ENCODE data around the gene SH3RF2.

Gene SH3RF2

DNA sequence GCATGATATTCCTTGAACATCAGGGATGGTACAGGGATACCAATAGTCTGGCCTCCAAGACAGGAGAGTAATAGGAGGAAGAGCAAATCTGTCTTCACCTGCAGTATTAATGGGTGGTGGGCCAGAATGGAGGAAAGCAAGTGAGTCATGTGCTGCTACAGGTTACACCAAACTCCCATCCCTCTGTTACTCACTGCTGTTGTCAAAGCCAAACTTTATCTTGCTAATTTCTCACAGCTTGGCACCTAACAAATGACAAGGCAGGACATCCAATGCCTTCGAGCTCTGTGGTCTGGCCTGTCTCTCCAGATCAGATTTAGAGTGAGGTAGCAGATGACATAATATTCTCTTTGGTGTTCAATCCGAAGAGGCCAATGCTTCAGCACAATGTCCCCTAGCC lies 142.2 kb downstream of the SH3RF2 start:
- ATAC-seq (ENCODE audit: insufficient read depth, low read depth) (no peak), DNase-seq (no peak)
- no peaks in the 10 kb centered on the region for H4K20me1 ChIP-seq (ENCODE audit: insufficient read depth, low read length)
- no peaks in the 10 kb centered on the region for H3K4me1 ChIP-seq (ENCODE audit: insufficient read depth, low read length)
- no peak overlapping the region for H2AFZ ChIP-seq (ENCODE audit: low read depth, low read length)
- H3K9me3 ChIP-seq (ENCODE audit: insufficient read depth, low read length, severe bottlenecking) = no peaks in the 10 kb centered on the region
- H3K27ac ChIP-seq (ENCODE audit: low read length) = no peak overlapping the region
- H3K4me3 ChIP-seq (ENCODE audit: low read depth in 1 of 2, low read length in 2 of 2) = no peak overlapping the region
- no peak overlapping the region for H3K4me2 ChIP-seq (ENCODE audit: insufficient read depth, low read length)
- no peaks in the 10 kb centered on the region for H3K36me3 ChIP-seq (ENCODE audit: insufficient read depth, low read length)
- TF ChIP-seq EZH2 (IDR thresholded peaks at IDR 0.05; ENCODE audit: borderline replicate concordance, low read depth, low read length, severe bottlenecking) = no peak
- TF ChIP-seq, protein P1, sequence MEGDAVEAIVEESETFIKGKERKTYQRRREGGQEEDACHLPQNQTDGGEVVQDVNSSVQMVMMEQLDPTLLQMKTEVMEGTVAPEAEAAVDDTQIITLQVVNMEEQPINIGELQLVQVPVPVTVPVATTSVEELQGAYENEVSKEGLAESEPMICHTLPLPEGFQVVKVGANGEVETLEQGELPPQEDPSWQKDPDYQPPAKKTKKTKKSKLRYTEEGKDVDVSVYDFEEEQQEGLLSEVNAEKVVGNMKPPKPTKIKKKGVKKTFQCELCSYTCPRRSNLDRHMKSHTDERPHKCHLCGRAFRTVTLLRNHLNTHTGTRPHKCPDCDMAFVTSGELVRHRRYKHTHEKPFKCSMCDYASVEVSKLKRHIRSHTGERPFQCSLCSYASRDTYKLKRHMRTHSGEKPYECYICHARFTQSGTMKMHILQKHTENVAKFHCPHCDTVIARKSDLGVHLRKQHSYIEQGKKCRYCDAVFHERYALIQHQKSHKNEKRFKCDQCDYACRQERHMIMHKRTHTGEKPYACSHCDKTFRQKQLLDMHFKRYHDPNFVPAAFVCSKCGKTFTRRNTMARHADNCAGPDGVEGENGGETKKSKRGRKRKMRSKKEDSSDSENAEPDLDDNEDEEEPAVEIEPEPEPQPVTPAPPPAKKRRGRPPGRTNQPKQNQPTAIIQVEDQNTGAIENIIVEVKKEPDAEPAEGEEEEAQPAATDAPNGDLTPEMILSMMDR (IDR thresholded peaks at IDR 0.05; ENCODE audit: borderline replicate concordance, extremely low read depth, low read length, poor library complexity, severe bottlenecking) = no peak
- no peak overlapping the region for H3K9ac ChIP-seq (ENCODE audit: low read depth, low read length)
- H3K27me3 ChIP-seq (ENCODE audit: insufficient read depth, low read length, poor library complexity) = peaks cover 24% of the 10 kb centered on the region
- H3K79me2 ChIP-seq (ENCODE audit: insufficient read depth, low read length) = no peaks in the 10 kb centered on the region

DNA sequence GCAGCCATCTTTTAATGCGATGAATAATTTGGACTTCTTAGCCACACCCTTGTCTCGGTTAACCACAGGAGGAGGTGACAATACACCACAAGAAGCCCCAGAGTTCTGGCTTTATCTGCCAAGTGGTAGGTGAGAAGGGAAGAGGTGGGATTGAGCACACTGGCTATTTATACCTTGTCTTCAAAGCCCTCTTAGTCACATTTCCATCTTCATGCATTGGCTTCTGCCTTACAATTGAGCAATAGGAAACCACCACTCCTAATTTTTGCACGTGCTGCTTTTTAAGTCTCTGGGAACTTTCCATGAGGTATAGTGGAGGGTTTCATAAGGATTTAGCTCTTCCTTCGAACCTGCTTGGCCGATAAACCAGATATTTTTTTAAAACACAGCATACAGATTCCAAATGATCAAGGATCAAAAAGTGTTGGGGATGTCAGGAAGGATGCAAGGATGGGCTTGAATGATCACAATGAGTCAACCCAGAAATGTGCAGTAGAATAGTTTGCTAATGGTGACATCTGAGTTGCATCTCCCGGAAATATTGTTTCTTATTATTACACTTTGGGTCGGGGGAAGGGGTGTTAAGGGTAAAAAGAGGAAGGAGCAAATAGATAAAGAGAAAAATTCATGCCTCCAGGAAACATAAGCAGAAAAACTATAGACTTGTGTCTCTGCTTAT lies 143.5 kb downstream of the SH3RF2 start:
- H3K4me1 ChIP-seq (ENCODE audit: insufficient read depth, low read length) = no peaks in the 10 kb centered on the region
- H3K9me3 ChIP-seq (ENCODE audit: insufficient read depth, low read length, severe bottlenecking) = no peaks in the 10 kb centered on the region
- DNase-seq (peak; percentile 16), ATAC-seq (ENCODE audit: insufficient read depth, low read depth) (peak; percentile 85)
- peaks cover 24% of the 10 kb centered on the region for H3K27me3 ChIP-seq (ENCODE audit: insufficient read depth, low read length, poor library complexity)
- no peaks in the 10 kb centered on the region for H4K20me1 ChIP-seq (ENCODE audit: insufficient read depth, low read length)
- H3K79me2 ChIP-seq (ENCODE audit: insufficient read depth, low read length) = no peaks in the 10 kb centered on the region
- H3K27ac ChIP-seq (ENCODE audit: low read length) = no peak overlapping the region
- H3K36me3 ChIP-seq (ENCODE audit: insufficient read depth, low read length) = no peaks in the 10 kb centered on the region
- TF ChIP-seq, protein P1 (IDR thresholded peaks at IDR 0.05; ENCODE audit: borderline replicate concordance, extremely low read depth, low read length, poor library complexity, severe bottlenecking) = no peak
- TF ChIP-seq EZH2 (IDR thresholded peaks at IDR 0.05; ENCODE audit: borderline replicate concordance, low read depth, low read length, severe bottlenecking) = no peak
- H3K4me3 ChIP-seq (ENCODE audit: low read depth in 1 of 2, low read length in 2 of 2) = no peak overlapping the region
- no peak overlapping the region for H3K4me2 ChIP-seq (ENCODE audit: insufficient read depth, low read length)
- H3K9ac ChIP-seq (ENCODE audit: low read depth, low read length) = no peak overlapping the region
- no peak overlapping the region for H2AFZ ChIP-seq (ENCODE audit: low read depth, low read length)

DNA sequence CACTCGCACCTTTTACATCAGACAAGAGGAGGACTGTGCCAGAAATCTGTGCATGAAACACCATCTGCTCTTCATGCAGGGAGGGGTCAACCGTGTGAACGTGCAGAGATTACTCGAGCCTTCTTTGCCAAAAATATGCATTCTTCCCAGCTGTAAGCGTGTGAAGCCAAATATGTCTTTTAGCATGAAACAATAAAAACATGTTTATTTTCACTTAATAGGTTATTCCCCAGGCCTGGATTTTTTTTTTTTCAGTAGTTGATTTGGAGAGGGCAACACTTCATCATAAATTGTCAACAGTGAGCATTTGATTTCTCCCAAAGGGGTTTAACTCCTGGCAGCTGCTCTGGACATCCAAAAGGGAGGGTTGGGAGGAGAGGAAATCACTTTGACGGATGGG lies 145.2 kb downstream of the SH3RF2 start:
- Histone ChIP-seq H3K4me3 (ENCODE audit: low read depth in 1 of 2, low read length in 2 of 2) (no peak overlapping the region), H3K79me2 (ENCODE audit: insufficient read depth, low read length) (no peaks in the 10 kb centered on the region), H3K4me1 (ENCODE audit: insufficient read depth, low read length) (no peaks in the 10 kb centered on the region), H4K20me1 (ENCODE audit: insufficient read depth, low read length) (no peaks in the 10 kb centered on the region), H3K4me2 (ENCODE audit: insufficient read depth, low read length) (no peak overlapping the region), H3K27ac (ENCODE audit: low read length) (no peak overlapping the region), H3K36me3 (ENCODE audit: insufficient read depth, low read length) (no peaks in the 10 kb centered on the region), H3K9ac (ENCODE audit: low read depth, low read length) (no peak overlapping the region), H2AFZ (ENCODE audit: low read depth, low read length) (no peak overlapping the region), H3K27me3 (ENCODE audit: insufficient read depth, low read length, poor library complexity) (peaks cover 19% of the 10 kb centered on the region), H3K9me3 (ENCODE audit: insufficient read depth, low read length, severe bottlenecking) (no peaks in the 10 kb centered on the region)
- no peak for TF ChIP-seq EZH2 (IDR thresholded peaks at IDR 0.05; ENCODE audit: borderline replicate concordance, low read depth, low read length, severe bottlenecking)
- TF ChIP-seq, protein P1 (IDR thresholded peaks at IDR 0.05; ENCODE audit: borderline replicate concordance, extremely low read depth, low read length, poor library complexity, severe bottlenecking) = no peak
- DNase-seq (no peak), ATAC-seq (ENCODE audit: insufficient read depth, low read depth) (no peak)

Data from DND-41 (cell line).